DMS 273 (cell line): ENCODE measurements around the gene RPRD2.
"Not testable (repeated sequence)": the region's sequence is repeated elsewhere in the genome, so short reads cannot be mapped to it uniquely, and the experiment has no call there.

Source experiments
- DNase-seq: peaks from one replicate; lab custom pipeline; 2025; ENCODE audit not compliant: unreplicated experiment; lab: John Stamatoyannopoulos, UW

Gene RPRD2

DNA sequence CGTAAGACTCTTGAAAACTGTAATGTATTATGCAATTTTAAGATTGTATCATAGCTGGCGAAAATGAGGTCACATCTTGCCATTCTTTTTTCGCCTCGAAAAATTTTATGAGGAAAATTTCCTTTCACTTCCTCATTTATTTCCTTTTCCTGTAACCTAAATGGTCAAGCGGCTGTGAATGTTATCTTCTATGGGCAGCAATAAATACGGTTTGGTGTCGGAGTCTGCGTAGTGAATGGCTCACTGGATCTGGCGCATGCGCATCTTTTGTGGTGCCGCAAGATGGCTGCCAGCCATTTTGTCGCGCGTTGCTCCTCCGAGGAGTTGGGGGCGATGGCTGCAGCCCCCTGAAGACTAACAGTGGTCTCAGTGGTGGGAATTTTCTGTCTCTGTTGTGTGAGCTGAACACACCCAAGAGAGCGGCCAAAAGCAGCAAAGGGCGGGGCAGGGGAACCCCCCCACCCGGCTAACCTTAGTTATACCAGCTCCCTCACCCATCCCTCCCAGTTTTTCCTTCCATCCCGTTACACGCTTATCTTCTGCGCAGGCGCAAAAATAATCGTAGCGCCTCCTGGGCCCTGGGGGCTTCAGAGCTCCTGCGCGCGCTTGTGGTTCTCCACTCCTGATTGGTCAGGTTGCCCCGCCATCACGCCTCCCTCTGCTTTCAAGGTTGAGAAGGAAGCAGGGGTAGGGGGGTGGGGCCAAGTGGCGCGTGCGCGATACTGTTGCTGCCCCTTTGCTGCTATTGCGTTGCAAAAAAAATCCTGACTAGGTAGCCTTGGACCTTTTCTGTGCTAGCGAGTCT, at the start of gene RPRD2:
TSS of gene RPRD2 (plus strand) at position 722 of the 805 bp plus-strand sequence. CDS start 568 bp downstream, outside the sequence.
- peak; percentile 100 for DNase-seq

DNA sequence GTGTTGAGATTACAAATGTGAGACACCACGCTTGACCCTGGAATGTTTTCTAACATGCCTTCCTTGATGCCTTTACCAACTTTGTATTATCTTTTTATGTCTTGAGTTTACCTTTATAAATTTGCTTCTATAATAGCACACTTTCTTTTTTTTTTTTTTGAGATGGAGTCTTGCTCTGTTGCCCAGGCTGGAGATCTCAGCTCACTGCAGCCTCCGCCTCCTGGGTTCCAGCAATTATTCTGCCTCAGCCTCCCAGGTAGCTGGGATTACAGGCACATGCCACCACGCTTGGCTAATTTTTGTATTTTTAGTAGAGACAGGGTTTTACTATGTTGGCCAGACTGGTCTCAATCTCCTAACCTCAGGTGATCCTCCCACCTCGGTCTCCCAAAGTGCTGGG, 49.3 kb upstream of the RPRD2 start:
- DNase-seq: not testable (repeated sequence)

DNA sequence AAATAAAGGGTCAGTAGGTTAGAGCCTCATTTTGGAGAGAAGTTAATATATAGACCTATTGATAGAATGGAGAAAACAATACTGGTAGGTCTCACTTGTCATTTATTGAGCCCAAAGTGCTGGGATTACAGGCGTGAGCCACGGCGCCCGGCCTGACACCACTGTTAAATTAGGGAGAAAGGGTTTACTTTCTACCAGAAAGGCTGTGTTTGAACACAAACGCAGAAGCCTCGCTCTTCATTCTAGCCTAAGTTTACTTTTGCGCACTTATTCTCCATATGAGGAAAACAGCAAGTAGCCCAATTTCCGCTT, 43.3 kb upstream of the RPRD2 start:
- DNase-seq: no peak

DNA sequence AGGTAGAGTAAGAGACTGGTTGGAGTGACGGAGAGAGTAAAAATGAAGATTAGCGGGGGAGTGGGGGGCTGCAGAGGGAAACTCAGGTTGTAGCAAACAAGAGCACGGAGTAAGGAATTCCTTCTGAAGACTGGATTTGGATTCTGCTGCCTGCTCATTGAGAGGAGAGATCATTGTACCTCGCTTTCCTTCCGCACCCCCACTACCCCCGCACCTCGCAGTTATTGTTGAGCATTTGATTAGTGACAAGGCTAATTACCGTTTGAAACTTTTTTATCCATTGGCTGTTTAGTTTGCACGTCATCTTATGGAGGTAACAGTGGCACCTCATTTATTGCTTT, 42.2 kb upstream of the RPRD2 start:
- no peak for DNase-seq

DNA sequence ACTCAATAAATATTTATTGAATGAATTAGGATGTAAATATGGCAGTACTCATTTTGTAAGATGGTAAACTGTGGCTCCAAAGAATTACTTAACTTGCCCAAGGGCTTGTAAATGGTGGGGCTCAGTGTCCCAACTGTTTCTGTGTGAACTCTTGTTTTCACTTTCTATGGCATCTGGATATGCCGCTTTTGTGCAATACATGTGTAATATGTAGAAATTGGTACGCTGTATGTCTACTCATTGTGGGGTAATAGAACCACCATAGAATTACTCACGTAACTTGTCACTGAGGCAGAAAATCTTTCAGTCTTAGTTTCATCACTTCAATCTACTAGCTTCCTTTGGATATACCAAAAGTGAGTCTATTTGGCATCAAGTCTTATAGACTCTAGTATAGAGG, 41.6 kb upstream of the RPRD2 start:
- DNase-seq: no peak

DNA sequence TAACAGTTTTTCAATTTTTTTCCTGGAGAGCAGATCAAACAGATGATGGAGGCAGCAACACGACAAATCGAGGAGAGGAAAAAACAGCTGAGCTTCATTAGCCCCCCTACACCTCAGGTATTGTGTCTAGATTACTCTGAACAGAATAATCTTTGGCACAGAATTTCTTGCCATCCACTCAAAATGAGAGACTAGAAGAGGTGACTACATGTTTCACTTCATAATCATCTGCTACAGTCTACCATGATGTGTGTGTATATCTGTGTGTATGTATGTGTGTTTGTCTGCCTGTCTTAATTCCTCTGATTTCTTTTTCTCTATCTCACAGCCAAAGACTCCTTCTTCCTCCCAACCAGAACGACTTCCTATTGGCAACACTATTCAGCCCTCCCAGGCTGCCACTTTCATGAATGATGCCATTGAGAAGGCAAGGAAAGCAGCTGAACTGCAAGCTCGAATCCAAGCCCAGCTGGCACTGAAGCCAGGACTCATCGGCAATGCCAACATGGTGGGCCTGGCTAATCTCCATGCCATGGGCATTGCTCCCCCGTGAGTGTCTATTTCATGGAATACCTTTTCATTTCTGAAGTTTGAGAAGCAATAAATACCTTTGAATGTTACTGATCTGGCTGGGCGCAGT, 31.2 kb upstream of the RPRD2 start:
- no peak for DNase-seq

DNA sequence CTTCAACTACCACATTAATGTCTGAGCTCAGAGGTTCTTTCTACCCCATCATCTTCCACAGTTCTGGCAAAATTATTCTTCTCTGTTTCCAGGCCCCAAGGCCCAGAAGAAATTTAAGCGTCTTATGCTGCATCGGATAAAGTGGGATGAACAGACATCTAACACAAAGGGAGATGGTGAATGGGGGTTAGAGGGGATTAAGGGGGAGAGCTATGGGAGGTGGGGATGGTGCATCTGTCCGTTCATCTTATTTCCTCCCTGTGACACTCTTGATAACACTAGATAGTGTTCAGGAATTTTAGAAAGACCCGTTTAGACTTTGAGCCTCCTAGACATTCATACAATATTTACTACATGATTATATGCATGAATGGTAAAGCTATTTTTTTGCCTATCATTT, 17.6 kb upstream of the RPRD2 start:
- no peak for DNase-seq

DNA sequence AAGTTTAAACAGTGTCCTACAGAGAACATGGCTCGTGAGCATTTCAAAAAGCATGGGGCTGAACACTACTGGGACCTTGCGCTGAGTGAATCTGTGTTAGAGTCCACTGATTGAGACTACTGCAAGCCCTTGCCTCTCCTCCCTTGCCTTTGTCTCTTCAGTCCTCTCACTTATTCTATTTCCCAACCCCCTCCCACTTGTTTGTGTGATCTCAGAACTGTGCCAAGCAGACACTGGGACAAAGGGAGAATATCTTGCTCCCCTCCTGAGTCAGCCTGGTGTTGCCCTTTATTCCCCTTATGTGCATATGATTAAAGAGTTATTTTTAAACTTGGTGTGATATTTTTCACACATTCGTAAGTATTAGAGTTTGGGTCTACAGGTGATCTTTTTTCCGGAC, 11.1 kb upstream of the RPRD2 start:
- DNase-seq: no peak

DNA sequence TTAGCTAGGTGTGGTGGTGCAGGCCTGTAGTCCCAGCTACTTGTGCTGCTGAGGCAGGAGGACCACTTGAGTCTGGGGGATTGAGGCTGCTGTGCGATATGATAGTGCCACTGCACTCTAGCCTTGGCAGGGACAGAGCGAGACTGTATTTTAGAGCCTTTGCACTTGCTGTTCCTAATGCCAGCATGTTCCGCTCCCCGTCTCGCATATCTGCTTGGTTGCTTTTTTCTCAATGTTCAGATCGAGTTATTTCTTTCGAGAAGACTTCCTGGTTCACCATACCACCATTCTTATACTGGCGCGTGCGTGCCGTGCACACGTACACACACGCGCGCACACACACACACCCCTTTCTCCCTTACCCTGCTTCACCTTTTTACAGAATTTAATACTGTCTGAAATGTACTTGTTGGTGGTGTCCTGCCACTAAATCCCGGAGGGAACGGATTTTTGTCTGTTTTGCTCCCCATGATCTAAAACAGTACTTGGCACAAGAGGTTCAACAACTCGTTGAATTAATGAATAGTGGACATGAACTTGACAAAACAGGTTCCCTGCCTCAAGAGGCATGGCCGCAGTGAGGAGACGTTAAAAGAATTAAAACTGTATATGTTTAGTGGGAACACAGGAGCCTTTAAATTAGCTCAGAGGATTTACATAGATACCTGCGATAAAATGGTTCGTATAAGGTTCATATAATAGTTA, 1.1 kb upstream of the RPRD2 start:
- peak; percentile 53 for DNase-seq

DNA sequence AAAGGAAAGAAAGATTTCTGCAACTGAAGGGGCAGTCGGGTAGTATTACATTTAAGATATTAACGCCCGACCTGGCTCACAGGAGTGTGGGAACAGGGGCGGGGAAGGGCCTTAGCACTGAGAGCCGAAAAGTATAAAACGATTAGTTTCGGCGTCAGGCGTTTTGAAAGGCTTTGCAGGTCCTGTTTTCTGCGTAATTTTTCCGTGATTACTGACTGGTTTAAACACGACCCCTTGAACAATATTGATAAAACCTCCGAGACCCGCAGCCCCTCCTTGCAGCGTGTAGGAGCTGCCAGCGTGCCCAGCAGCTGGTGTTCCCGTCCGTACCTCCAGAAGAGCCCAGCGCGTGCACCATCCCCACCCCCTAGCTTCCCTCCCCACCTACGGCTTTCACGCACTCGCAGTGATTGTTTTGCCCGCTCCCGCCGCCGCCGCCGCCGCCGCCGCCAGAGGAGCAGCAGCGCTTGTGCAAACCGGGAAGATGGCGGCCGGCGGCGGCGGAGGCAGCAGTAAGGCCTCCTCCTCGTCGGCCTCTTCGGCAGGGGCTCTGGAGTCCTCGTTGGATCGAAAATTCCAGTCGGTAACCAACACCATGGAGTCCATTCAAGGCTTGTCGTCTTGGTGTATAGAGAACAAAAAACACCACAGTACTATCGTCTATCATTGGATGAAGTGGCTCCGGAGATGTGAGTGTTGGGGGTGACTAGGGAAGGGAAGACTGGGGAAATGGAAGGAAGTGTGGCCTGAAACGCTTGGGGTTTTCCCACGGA, 470 bp downstream of the RPRD2 start:
- peak; percentile 94 for DNase-seq

DNA sequence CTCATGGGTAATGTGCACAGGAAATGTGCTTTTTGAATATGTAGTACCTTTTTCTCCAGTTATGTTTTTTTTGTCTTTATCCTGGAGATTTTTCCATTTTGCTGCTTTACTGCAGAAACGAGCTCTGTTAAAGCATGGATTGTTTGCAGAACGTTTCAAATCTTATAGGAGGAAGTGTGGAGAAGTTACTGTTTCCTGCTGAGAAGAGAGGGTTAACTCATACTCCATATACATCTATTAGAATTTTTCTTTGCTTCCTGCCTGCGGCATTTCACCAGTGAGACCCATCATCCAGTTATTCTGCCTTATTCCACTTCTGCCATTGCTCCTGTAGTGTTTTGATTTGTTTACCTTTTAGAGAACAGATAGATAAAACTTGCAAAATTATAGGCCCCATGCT, 2.0 kb downstream of the RPRD2 start:
- peak; percentile 23 for DNase-seq

DNA sequence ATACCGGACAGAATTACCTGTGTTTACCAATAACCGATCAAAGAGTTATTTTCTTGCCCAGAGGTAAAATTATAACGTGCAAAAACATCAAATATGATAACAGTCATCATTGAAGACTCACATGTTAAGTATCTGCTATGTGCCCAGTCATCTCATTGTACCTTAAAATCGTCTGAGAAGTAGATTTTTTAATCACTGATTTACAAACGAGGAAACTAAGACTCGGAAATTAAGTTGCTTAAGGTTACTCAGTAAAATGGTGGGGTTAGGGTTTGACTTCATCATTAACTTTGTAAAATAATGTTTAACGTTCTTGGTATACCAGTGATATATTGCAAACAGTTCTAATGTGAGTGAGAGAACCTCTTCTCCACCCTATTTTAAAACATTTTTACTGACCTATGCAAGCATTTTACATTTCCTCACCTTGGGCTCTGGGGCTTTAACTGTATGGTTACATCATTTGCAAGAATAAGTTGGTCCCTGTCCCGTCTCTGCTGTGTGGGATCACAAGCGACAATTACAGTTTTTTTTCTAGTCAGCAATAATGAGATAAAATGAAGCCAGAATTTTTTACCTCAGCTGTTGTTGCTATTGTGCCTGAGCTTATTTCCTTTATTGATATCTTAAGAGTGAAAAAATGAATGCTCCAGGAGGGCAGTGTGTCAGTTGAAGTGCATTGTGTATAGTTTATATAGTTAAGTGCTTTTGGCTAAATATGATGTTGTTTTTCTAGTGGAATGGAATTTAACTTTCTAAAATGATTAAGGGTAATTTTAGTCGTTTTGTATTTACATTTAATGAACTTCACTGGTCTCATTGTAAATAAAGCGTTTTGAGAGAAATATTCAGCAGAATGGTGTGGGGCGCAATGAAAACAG, 2.7 kb downstream of the RPRD2 start:
- peak; percentile 39 for DNase-seq

DNA sequence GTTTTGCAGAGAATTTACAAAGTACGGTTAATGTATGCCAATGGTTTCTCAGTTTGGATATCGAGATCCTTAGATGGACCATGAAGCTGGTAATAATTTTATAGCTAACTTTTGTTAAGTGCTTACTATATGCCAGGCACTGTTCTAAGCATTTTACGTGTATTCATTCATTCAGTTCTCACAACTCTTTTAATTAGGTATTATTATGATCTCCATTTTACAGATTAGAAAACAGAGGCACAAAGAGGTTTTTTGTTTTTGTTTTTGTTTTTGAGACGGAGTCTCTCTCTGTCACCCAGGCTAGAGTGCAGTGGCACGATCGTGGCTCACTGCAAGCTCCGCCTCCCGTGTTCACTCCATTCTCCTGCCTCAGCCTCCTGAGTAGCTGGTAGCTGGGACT, 7.2 kb downstream of the RPRD2 start:
- no peak for DNase-seq

DNA sequence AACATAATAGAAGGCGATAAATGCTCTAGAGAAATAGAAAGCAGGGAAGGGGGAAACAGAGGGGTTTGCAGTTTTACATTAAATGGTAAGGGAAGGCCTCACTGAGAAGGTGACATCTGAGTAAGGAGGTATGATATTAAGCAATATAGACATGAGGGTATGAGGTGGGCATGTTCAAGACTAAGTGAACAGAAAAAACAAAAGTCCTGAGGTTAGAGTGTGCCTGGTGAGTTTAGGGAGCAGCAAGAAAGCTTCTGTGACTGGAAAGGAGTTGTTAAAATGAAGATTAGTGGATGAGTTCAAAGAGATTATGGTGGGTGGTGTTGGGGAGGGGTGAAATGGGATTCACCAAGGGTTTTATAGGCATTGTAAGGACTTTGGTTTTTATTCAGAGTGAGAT, 8.6 kb downstream of the RPRD2 start:
- no peak for DNase-seq

DNA sequence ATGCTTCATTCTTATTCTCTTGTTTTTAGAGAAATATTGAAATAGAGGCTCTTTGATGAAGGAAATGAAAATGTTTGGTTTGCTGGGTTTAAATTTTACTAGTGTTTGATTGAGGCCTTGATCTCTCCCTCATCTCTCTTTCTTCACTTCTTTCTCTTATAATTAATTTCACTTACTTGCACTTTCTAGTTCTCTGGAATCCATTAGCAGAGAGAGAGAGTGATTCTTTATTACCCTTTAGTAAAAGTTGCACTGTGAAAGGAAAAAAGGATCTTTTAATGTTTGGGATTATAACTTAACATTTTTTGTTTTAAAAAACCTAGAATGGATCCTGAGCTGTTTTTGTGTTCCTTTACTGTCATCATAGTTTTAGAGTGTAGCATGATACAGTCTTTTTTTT, 12.2 kb downstream of the RPRD2 start:
- no peak for DNase-seq

DNA sequence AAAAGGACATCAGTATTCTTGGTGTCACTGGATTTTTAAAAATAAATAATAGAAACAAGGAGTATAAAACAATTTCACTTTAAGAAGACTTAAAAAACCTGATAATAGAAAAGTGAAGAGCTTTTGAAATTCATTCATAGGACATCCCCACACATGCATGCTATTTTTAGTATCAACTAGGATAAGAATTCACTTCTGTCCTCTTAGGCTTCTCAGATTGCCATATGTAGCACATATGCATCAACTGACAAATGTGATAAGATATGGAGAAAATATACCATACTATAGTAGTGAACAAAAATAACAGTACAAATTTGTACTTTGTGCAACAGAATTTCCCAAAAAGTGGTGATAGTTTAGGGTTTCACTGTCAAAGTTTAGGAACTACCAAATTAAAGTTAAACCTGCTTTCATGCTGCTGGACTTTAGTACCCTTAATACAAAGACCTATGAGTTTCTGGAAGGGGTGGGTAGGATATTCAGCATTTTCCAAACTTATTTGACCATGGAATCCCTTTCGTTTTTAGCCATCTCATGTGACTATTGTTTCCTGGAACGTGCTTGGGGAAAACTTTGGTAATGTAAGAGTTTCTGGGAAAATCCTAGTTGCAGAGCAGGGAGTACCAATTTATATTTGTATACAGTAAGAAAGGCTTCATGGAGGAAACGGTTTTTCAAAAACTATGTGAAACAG, 19.8 kb downstream of the RPRD2 start:
- no peak for DNase-seq

DNA sequence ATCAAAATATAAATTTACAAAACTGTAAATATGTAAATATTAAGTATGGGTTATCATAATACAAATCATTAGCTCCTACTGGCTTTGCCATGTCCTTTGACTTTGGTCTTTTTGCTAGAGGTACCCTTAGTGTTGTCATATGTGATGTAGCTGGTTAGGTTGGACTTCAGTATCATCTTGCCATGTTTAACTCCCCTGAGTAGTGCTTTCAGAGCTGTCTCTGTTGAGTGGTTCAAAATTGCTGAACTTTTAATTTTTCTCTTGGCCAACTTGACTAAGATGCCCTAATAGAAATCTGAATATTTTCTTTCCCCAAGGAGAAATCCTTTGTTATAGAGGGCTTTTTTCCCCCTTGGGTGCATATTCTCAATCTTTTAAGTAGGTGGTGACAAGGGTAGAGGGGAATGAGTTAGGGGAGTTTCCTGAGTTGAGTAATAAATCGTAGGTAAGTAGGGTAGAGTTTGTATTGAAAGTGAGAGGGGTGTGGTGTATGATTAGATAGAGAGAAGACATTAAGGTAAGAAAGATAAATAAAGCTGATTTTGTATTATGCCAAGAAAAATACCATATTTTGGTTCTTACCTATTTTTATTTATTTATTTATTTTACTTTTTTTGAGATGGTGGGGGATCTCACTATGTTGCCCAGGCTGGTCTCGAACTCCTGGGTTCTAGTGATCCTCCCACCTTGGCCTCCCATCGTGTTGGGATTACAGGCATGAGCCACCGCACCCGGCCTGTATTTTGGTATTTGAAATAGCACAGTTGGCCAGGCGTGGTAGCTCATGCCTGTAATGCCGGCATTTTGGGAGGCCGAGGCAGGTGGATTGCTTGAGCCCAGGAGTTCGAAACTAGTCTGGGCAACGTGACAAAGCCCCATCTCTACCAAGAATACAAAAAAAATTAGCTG, 21.8 kb downstream of the RPRD2 start:
- no peak for DNase-seq

DNA sequence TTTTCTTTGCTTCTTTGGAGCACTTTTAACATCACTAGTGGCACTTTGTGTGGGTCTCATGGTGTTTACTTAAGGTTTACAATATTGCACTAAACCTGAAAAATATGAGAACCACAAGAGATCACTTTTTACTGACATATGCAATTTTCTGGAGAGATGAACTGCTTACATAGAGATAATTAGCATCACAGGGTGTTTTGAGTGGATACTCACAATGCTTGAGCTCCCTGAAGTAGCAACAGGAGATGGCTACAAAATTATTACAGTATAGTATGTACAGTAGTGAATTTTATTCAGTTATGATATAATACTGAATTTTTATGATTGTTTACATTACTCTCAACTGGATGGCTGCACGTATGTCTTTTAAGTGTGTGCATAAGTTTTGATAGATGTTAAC, 22.6 kb downstream of the RPRD2 start:
- DNase-seq: no peak

DNA sequence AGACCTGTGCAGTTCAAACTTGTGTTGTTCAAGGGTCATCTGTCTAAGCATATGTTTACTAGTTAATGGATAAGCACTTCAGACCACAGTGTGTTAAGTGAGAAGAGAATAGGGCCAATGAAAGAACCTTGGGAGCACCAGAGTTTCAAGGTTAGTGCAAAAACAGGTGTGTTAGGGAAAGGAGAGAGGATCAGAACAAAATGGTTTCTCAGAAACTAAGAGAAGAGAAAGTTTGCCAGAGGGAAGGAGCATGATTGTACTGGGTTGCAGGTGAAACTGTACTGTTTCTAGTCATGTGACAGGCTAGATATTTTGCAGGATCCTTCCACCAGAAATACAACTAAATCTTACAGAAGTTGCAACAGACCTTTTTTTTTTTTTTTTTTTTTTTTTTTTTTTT, 23.3 kb downstream of the RPRD2 start:
- no peak for DNase-seq
